Stimulated activated CD4-positive, alpha-beta T cell treated with anti-CD3 and anti-CD28 coated beads, Interleukin-15, amount 100 ng/mL, for 48 hours (primary cell): ENCODE measurements around the gene RBM8A.

Source experiments
- DNase-seq, 2 donors: peaks; one replicate each; pipeline ENCODE4 v3.0.0-alpha.2; 2020; ENCODE audit warnings: low read depth in 2 of 2

Gene RBM8A

GRCh38 chr1:145918144-145918991, 8.9 kb downstream of the RBM8A start, which contains the start of gene PEX11B:
PEX11B (minus strand) TSS chr1:145918717; CDS start chr1:145918688, 29 bp downstream.
- DNase-seq, result peak; percentile 83 to 86

- no peak for DNase-seq
Measured at GRCh38 chr1:145917595-145917994, 9.7 kb downstream of the RBM8A start.

DNA sequence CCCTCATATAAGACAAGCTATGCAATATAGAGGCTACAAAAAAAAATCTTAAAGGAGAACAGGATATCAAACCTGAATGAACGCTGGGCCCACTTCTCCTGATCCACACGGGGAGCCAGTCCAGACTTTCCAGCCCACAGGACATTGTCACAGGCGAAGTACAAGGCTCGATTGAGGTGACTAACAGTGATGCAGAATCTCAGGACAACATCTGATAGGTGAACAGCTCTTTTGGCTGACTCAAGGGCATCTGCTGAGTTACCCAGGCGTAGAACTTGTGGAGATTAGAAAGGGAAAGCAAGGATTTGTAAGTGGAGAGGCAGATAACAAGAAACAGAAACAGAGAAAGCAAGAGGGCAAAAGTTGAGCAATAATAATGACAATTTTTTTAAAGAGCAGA, 10.5 kb downstream of the RBM8A start:
- no peak for DNase-seq

GRCh38 chr1:145912128-145912641, 15.1 kb downstream of the RBM8A start:
- DNase-seq, result no peak

GRCh38 chr1:145908653-145909052, 18.6 kb downstream of the RBM8A start:
- DNase-seq, result no peak

GRCh38 chr1:145906954-145907753, 20.1 kb downstream of the RBM8A start:
- no peak for DNase-seq

DNA sequence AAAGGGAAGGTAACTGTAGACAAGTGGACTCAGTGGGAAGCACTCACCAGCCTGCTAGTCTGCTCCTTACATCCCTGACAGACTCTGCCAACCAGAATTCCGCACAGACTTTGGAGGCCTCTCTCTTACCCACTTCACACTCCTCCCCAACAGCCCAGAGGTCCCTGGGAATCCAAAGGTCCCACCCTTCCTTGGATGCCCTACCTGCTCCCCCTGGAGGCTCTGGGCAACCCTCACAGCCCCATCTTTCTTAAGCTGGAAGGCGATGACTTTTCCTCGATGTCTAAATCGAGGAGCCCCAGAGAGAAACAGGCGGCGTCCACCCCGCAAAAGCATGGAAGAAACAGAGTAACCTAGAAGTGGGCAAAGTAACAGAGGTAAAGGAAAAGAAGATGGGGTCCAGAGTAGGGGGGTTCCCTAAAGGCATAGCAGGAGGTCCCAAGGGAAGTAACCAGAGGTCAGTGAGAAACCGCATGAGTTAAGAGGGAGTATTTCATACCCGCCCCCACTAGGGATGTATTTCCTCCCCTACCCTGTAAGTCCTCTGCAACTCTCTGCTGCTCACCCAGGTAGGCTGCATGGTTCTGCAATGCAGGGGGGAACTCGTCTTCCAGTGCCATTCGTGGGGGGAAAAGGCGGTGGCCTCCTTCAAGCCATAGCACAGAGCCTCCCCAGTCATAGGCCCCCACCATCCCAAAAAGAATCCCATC, 25.8 kb downstream of the RBM8A start:
- no peak for DNase-seq

- DNase-seq, result no peak
Measured at GRCh38 chr1:145898756-145899155, 28.5 kb downstream of the RBM8A start.

- DNase-seq, result no peak
Measured at GRCh38 chr1:145897969-145898368, 29.3 kb downstream of the RBM8A start.

- no peak for DNase-seq
Measured at GRCh38 chr1:145895471-145895870, 31.8 kb downstream of the RBM8A start.

DNA sequence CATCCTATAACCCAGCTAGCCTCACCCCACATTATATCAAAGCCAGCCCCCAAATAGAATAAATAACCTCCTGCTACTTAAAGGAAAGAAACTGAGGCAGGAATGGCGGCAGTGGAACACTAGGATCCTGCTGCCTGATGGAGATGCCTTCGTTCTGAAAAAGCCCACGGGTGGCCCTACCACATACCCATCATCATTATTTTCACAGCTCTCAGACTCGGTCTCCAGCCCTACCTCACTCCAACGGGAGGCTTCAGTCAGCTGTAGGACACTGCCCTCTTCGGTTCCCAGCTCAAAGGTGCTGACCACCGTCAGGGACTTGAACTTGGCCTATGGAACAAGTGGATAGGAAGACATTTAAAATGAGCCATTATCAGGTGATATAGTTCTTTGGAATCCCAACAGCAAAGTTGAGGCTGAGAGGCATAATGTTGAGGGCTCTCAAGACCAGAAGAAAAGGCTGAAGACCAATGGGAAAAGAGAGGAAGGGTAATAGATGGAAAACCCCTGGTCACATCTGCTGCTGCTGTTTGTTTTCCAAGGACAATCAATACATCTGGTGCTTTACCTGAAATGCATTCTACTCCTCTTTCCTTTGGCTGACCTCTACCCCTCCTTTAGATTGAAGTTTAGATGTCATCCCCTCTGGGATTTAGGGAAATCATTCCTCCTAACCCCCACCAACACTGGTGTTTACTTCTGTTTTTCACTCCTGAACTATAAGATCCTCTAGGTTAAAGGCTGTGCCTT, 33.8 kb downstream of the RBM8A start:
- DNase-seq, result no peak

GRCh38 chr1:145892486-145893087, 34.7 kb downstream of the RBM8A start:
- DNase-seq, result no peak

GRCh38 chr1:145891587-145892485, 35.4 kb downstream of the RBM8A start:
- DNase-seq, result peak; percentile 10 to 46

- no peak for DNase-seq
Measured at GRCh38 chr1:145891143-145891542, 36.1 kb downstream of the RBM8A start.

GRCh38 chr1:145889722-145890121, 37.6 kb downstream of the RBM8A start:
- no peak for DNase-seq

DNA sequence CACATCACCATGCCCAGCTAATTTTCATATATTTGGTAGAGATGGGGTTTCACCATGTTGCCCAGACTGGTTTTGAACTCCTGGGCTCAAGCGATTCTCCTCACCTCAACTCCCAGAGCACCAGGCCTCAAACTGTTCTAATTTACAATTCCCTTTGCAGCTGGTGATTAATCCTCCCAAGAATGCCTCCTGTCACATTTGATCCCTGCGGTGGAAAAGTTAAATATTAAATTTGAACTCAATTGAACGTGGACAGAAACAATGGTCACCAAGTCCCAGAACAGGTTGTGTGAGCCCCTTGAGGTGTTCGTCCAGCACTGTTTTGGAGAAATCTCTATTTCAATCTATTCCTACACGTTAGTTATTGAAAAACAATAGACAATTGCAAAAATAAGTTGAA, 39.7 kb downstream of the RBM8A start:
- no peak for DNase-seq

DNA sequence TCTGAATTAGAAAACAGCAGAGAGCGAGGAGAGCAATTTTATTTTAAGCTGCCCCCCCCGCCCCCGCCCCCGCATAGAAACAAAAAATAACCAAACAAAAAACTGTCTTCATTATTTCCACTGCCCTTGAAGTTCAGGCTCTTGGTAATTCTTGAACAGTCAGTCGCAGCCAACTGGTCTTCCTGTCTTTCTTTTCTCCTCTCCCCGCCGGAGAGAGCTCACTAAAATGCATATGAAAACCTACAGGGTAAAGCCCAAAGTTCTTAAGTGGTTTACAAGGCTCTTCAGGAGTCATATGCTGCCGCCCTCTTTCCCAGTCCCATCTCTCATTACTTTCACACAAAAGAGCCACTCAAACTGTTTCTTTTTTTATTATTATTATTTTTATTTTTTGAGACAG, 40.5 kb downstream of the RBM8A start:
- no peak for DNase-seq

GRCh38 chr1:145886390-145886789, 40.9 kb downstream of the RBM8A start:
- DNase-seq, result no peak

GRCh38 chr1:145885738-145886287, 41.5 kb downstream of the RBM8A start, which contains the start of gene ANKRD35:
ANKRD35 (minus strand) TSS chr1:145885866; CDS start chr1:145885758, 108 bp downstream.
- peak; percentile 71 to 87 for DNase-seq
